ENCODE measurements around the gene PLXND1.

GRCh38 chr3:129632977-129633376, 26.5 kb upstream of the PLXND1 start:
- TF ChIP-seq CTCF (IDR thresholded peaks at IDR 0.05), result no peak
- no peak for TF ChIP-seq POLR2A (IDR thresholded peaks at IDR 0.05)
